Ascending aorta (tissue), 2 donors: Measurements from ENCODE around the gene TPCN2. TPM values are rescaled to one million over a fixed set of nuclear protein-coding genes. Genes with fewer than 3 reads are reported as not detected.
"Not testable (repeated sequence)": the region's sequence is repeated elsewhere in the genome, so short reads cannot be mapped to it uniquely, and the experiment has no call there.

Experiments used
- DNase-seq, 2 donors: peaks; one replicate each; pipeline ENCODE4 v3.0.0-alpha.2; 2019; ENCODE audit warnings: low spot score in 2 of 2
- H3K27ac ChIP-seq, 2 donors: fragments of 200-600 bp; sonication (generic); one replicate each; pipeline ENCODE4 v1.5.1; 2016 to 2017; ENCODE audit warnings: mild to moderate bottlenecking in 1 of 2
- H3K27me3 ChIP-seq: fragments of 200-600 bp; sonication (generic); one replicate; pipeline ENCODE4 v1.5.1; 2017
- H3K36me3 ChIP-seq, 2 donors: fragments of 200-600 bp; sonication (generic); one replicate each; pipeline ENCODE4 v1.5.1; 2016
- H3K4me1 ChIP-seq, 2 donors: fragments of 200-600 bp; sonication (generic); one replicate each; pipeline ENCODE4 v1.5.1; 2016 to 2017; ENCODE audit warnings: mild to moderate bottlenecking in 1 of 2
- H3K4me3 ChIP-seq, 2 donors: fragments of 200-600 bp; sonication (generic); one replicate each; pipeline ENCODE4 v1.5.1; 2016 to 2017; ENCODE audit warnings: mild to moderate bottlenecking in 1 of 2
- H3K9me3 ChIP-seq, 2 donors: fragments of 200-600 bp; sonication (generic); one replicate each; pipeline ENCODE4 v1.5.1; 2016
- intact Hi-C: fragments of 100-400 bp; cut with DNase I; formaldehyde crosslinking; loops from one replicate; pipeline ENCODE4 v1.15.1; 2023
- total RNA-seq: library from RNA; depleted of rRNA; stranded (reverse); fragments of >200 nt; gene quantifications from one replicate; pipeline ENCODE4 v1.1.0, GENCODE V29; 2016
- TF ChIP-seq, protein P1 (sequence below), 3 experiments: fragments of 200-600 bp in 2 of 3; fragments of 450-650 bp in 1 of 3; sonication (generic) in 2 of 3; IDR thresholded peaks; one replicate each; pipeline ENCODE4 v1.5.1; 2016 to 2019; ENCODE audit warnings: antibody characterized with exemption in 3 of 3, mild to moderate bottlenecking in 1 of 3, moderate library complexity in 1 of 3

Gene TPCN2
- total RNA-seq, 1 donor from 2014 or later: 24.9 TPM

DNA sequence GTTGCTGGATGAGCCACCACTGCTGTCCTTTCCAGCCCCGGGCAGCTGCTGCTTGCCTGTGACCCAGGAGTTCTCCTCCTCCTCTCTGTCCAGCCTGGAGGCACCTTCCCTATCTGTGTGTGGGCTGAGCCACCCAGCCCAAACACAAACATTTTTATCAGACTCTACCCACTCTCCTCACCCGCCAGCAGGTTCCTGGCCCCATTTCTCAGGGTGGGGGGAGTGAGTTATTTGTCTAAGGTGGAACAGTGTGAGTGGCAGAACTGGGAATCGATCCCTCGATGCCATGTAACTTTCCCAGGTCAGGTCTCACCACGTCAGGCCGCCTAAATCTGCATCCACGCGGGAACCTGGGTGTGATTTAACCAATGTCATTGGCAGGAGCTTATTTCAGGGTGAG lies 86.2 kb downstream of the TPCN2 start:
- H3K4me1 ChIP-seq: peaks cover 0 to 11% of the 10 kb centered on the region in 2 donors
- DNase-seq: no peak
- H3K27ac ChIP-seq: no peak overlapping the region
- H3K36me3 ChIP-seq: peaks cover 4 to 9% of the 10 kb centered on the region in 2 donors
- H3K4me3 ChIP-seq: no peak overlapping the region
- no peaks in the 10 kb centered on the region for H3K9me3 ChIP-seq
- TF ChIP-seq, protein P1, sequence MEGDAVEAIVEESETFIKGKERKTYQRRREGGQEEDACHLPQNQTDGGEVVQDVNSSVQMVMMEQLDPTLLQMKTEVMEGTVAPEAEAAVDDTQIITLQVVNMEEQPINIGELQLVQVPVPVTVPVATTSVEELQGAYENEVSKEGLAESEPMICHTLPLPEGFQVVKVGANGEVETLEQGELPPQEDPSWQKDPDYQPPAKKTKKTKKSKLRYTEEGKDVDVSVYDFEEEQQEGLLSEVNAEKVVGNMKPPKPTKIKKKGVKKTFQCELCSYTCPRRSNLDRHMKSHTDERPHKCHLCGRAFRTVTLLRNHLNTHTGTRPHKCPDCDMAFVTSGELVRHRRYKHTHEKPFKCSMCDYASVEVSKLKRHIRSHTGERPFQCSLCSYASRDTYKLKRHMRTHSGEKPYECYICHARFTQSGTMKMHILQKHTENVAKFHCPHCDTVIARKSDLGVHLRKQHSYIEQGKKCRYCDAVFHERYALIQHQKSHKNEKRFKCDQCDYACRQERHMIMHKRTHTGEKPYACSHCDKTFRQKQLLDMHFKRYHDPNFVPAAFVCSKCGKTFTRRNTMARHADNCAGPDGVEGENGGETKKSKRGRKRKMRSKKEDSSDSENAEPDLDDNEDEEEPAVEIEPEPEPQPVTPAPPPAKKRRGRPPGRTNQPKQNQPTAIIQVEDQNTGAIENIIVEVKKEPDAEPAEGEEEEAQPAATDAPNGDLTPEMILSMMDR (IDR thresholded peaks at IDR 0.05): no peak
- no peaks in the 10 kb centered on the region for H3K27me3 ChIP-seq
- intact Hi-C loops: loop anchor here (5.0 kb wide), 3 partner anchors 32 to 407 kb away; no protein-coding TSS in a partner anchor

DNA sequence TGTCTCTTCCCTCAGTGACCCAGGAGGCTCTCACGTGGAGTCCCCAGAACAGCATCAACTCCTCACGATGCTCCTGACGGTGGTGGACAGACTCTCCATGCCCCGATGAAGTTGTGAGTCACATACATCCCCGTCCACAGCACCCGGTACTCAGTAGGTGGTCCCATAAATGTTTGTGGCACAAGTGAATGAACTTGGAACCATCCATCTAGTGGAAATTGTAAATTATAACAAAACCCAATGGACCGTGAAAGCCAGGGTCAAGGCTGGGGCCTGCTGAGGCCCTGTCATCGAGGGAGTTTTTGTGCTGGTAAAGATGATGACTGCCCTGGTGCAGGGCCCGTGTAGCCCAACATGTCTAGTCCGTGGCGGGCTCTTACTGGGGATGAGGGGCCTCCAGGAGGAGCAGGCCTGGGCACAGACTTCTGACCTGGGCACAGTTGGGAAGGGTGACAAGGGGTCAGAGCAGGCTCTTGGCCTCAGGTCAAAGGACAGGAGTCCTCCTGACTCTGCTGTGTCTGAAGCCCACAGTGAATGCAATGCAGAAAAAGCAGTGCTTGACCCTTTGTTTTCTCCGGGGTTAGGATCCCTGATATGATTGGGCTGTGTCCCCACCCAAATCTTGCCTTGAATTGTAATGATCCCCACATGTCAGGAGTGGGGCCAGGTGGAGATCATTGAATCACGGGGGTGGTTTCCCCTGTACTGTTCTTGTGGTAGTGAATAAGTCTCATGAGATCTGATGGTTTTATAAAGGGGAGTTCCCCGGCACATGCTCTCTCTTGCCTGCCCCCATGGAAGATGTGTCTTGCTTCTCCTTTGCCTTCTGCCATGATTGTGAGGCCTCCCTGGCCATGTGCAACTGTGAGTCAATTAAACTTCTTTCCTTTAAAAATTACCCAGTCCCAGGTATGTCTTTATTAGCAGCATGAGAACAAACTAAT lies 87.0 kb downstream of the TPCN2 start:
- H3K9me3 ChIP-seq: no peaks in the 10 kb centered on the region
- H3K36me3 ChIP-seq: peaks cover 4 to 9% of the 10 kb centered on the region in 2 donors
- no peaks in the 10 kb centered on the region for H3K27me3 ChIP-seq
- no peak overlapping the region for H3K4me3 ChIP-seq
- no peak overlapping the region for H3K27ac ChIP-seq
- no peak for DNase-seq
- H3K4me1 ChIP-seq: peaks cover 0 to 9% of the 10 kb centered on the region in 2 donors
- TF ChIP-seq, protein P1 (IDR thresholded peaks at IDR 0.05): no peak
- intact Hi-C loops: no loop called here

DNA sequence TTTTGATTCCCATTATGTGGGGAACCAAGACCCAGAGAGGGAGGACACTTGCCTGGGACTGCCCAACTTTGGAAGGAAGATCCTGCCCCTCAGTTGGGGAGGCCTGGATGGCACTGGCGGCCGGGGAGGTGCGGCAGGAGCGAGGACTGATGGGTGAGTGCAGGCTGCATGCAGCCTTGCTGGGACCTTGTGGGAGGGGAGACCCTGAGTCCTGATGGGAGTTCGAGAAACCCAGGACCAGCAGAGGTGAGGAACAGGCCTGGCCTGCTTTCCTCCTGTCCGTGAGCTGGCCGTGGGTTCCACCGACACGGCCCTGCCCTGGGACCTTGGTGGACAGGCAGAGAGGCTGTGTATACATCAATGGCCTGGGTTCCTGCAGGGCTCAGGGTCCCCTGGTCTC lies 87.7 kb downstream of the TPCN2 start:
- peaks cover 4 to 9% of the 10 kb centered on the region in 2 donors for H3K36me3 ChIP-seq
- intact Hi-C loops: no loop called here

DNA sequence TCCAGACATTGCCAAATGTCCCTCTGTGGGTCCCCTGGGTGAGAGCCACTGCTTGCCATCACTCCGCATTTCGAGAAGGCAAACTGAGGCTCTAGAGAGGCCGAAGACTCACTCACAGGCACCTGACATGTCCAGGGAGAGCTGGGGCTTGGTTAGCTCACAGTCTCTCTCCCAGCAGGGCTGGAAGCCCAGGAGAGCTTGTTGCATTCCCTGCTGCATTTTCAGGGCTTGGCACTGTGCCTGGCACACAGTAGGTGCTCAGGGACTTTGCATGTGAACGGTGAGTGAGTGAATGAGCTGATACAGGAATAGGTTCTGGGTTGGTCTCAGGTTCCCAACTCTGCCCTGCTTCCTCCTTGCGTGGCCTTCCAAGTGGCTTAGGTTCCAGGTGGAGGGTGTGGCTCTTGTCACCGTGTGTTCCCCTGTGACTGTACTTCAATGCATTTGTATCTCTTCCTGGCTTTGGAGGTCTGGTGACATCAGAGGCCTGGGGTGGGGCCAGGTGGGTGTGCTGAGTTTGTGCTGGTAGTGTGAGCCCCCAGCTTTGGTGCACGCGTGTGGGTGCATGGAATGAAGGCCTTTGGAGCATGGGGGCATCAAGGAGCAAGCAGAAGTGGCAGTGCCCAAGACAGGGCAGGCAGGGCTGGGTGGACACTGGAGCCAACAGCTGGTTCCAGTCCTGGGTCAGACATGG lies 88.6 kb downstream of the TPCN2 start:
- Histone ChIP-seq H3K27me3 (no peaks in the 10 kb centered on the region), H3K9me3 (no peaks in the 10 kb centered on the region), H3K27ac (no peak overlapping the region), H3K4me3 (no peak overlapping the region), H3K4me1 (no peaks in the 10 kb centered on the region), H3K36me3 (peaks cover 4 to 9% of the 10 kb centered on the region in 2 donors)
- TF ChIP-seq, protein P1 (IDR thresholded peaks at IDR 0.05): no peak
- DNase-seq: no peak
- intact Hi-C loops: no loop called here

More for the DNA sequence above, 87.7 kb downstream of the TPCN2 start:
- no peak overlapping the region for H3K4me3 ChIP-seq
- peaks cover 0 to 4% of the 10 kb centered on the region in 2 donors for H3K4me1 ChIP-seq
- H3K9me3 ChIP-seq: no peaks in the 10 kb centered on the region
- DNase-seq: no peak
- TF ChIP-seq, protein P1 (IDR thresholded peaks at IDR 0.05): no peak
- H3K27ac ChIP-seq: no peak overlapping the region
- no peaks in the 10 kb centered on the region for H3K27me3 ChIP-seq

DNA sequence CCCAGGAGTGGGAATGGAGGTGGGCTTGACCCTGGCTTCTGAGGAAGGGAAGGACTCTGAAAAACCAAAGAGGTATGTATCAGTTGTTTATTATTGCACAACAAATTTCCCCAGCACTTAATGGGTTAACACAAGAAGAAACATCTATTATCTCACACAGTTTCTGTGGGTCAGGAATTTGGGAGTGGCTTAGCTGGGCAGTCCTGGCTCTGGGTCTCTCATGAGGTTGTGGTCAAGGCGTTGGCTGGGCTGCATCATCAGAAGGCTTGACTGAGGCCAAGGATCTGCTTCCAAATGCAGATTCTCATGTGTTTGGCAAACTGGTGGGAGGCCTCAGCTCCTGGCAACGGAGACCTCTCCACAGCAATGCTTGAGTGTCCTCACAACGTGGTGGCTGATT lies 89.5 kb downstream of the TPCN2 start:
- Histone ChIP-seq H3K36me3 (peaks cover 4 to 9% of the 10 kb centered on the region in 2 donors), H3K4me3 (no peak overlapping the region), H3K4me1 (no peaks in the 10 kb centered on the region), H3K9me3 (no peaks in the 10 kb centered on the region), H3K27ac (no peak overlapping the region), H3K27me3 (no peaks in the 10 kb centered on the region)
- TF ChIP-seq, protein P1 (IDR thresholded peaks at IDR 0.05): no peak
- intact Hi-C loops: no loop called here
- DNase-seq: no peak

DNA sequence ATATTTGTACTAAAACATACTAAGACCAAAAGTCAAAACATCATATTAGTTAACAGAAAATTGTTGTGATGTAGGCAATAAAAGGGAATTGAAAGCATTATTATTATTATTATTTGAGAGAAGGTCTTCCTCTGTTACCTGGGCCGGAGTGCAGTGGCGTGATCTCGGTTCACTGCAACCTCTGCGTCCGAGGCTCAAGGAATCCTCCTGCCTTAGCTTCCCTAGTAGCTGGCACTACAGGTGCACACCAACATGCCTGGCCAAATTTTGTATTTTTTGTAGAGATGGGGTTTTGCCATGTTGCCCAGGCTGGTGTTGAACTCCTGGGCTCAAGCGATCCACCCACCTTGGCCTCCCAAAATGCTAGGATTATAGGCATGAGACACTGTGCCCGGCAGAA lies 91.4 kb downstream of the TPCN2 start:
- H3K27ac ChIP-seq: not testable (repeated sequence)

More for the DNA sequence above, 91.4 kb downstream of the TPCN2 start:
- H3K4me3 ChIP-seq, DNase-seq, H3K27me3 ChIP-seq, H3K9me3 ChIP-seq, intact Hi-C loops, H3K4me1 ChIP-seq: not testable (repeated sequence)
- H3K36me3 ChIP-seq: peaks cover 5 to 13% of the 10 kb centered on the region in 2 donors
